Right lobe of liver (tissue), 4 donors: ENCODE measurements around the gene NFKBIZ.

Experiments
- CTCF ChIP-seq, 4 donors: fragments of 200-600 bp in 3 of 4; fragments of 450-650 bp in 1 of 4; IDR thresholded peaks; one replicate each; pipeline versions ENCODE4 v1.5.1 to v1.8.0; 2016 to 2022; ENCODE audit warnings: antibody characterized with exemption in 4 of 4, mild to moderate bottlenecking in 2 of 4
- POLR2A ChIP-seq: fragments of 450-650 bp; IDR thresholded peaks from one replicate; pipeline ENCODE4 v1.6.1; 2017; ENCODE audit warnings: antibody characterized with exemption, mild to moderate bottlenecking
- donor health status: DM: no; HTN: no; CAD: no.
- donor health status: DM: no; HTN: no; CAD: no.
- donor health status: DM: no; HTN: yes; CAD: no.

- TF ChIP-seq POLR2A (peak; percentile 10), CTCF (IDR thresholded peaks at IDR 0.05) (no peak)
Observed at GRCh38 chr3:101859882-101860448, 10.7 kb downstream of the NFKBIZ start.
